NCI-H345 treated with DMSO at 0.1 percent for 48 hours (cell line): ENCODE data around the gene GLRX5.
"Not testable (repeated sequence)": the region's sequence is repeated elsewhere in the genome, so short reads cannot be mapped to it uniquely, and the experiment has no call there.

Experiments used
- DNase-seq: peaks from one replicate; lab custom pipeline; 2025; ENCODE audit not compliant: unreplicated experiment; lab: John Stamatoyannopoulos, UW

Gene GLRX5

GRCh38 chr14:95549656-95550585 lies 15.1 kb downstream of the GLRX5 start:
- DNase-seq, result no peak

- no peak for DNase-seq
These were observed 16.6 kb downstream of the GLRX5 start for GRCh38 chr14:95551435-95551834.

- DNase-seq, result no peak
These were observed 18.3 kb downstream of the GLRX5 start for GRCh38 chr14:95553141-95553540.

- DNase-seq, result no peak
These were observed 20.2 kb downstream of the GLRX5 start for GRCh38 chr14:95555053-95555452.

DNA sequence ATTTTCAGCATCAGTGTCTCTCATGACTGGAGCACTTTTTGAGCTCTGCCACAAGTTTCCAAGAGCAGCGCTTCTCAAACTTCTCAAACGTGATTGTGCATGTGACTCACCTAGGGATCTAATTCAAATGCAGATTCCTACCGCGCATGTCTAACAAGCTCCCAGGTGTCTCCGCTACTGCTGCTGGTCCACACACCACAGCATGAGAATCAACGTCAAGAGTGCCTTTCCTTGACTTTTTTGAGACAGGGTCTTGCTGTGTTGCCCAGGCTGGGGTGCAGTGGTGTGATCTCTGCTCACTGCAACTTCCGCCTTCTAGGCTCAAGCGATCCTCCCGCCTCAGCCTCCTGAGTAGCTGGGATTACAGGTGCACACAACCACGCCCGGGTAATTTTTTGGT lies 22.4 kb downstream of the GLRX5 start:
- no peak for DNase-seq

DNA sequence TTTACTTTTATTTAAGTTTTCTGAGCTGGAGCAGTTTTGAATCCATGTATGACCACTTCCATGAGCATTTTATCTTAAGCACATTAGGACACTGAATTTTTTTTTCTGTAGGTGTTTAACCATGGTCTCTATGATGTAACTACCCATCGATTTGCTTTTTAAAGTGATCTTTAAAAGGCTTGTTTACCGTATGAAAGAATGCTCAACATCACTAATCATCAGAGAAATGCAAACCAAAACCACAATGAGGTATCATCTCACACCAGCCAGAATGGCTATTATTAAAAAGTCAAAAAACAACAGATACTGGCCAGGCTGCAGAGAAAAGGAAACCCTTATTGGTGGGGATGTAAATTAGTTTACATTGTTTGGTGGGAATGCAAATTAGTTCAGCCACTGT lies 23.0 kb downstream of the GLRX5 start:
- DNase-seq, result no peak

- no peak for DNase-seq
These were observed 24.4 kb downstream of the GLRX5 start for GRCh38 chr14:95559203-95559602.

- DNase-seq, result peak; percentile 88
These were observed 26.2 kb downstream of the GLRX5 start for GRCh38 chr14:95561001-95561412.

- DNase-seq, result no peak
These were observed 28.2 kb downstream of the GLRX5 start for GRCh38 chr14:95562892-95563685.

DNA sequence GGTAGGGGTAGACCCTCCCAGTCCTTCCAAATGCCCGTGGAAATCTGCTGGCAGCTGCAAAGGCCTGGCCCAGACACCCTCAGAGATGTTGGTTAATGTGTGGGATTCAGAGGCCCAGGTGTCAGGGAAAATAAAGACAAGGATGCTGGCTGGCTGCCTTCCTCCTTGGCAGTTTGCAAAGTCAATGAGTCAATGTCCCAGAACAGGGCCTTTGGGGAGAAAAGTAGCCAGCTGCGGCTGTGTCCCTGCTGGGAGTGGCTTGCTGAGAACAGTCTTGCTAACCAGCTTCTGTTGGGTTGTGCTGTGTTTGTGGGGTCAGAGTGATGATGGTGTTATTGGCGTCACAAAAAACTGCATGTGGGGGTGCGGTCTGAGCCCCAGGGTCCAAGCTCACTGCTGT lies 29.2 kb downstream of the GLRX5 start:
- no peak for DNase-seq

DNA sequence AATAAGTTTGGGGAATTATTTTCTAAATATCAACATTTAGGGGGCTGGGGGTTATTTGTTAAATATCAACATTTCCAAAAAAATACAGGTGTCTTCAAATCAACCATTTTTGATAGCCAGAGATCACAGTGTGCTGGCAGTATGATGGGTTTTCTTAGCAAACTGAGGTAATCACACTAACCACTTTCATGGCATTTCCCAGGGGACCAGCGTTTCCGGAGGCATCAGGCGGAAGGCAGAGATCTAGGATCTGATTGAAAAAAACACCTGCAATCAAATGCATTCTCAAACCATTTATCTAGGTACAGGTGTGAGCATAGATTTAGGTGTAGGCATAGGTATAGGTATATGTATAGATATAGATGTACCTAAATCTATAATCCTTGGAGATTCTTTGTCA lies 34.6 kb downstream of the GLRX5 start:
- DNase-seq, result no peak

GRCh38 chr14:95573313-95573712 lies 38.5 kb downstream of the GLRX5 start:
- DNase-seq, result no peak

- no peak for DNase-seq
These were observed 41.1 kb downstream of the GLRX5 start for GRCh38 chr14:95575840-95576473.

GRCh38 chr14:95577067-95577800 lies 42.4 kb downstream of the GLRX5 start:
- no peak for DNase-seq

- no peak for DNase-seq
These were observed 43.0 kb downstream of the GLRX5 start for GRCh38 chr14:95577870-95578269.

DNA sequence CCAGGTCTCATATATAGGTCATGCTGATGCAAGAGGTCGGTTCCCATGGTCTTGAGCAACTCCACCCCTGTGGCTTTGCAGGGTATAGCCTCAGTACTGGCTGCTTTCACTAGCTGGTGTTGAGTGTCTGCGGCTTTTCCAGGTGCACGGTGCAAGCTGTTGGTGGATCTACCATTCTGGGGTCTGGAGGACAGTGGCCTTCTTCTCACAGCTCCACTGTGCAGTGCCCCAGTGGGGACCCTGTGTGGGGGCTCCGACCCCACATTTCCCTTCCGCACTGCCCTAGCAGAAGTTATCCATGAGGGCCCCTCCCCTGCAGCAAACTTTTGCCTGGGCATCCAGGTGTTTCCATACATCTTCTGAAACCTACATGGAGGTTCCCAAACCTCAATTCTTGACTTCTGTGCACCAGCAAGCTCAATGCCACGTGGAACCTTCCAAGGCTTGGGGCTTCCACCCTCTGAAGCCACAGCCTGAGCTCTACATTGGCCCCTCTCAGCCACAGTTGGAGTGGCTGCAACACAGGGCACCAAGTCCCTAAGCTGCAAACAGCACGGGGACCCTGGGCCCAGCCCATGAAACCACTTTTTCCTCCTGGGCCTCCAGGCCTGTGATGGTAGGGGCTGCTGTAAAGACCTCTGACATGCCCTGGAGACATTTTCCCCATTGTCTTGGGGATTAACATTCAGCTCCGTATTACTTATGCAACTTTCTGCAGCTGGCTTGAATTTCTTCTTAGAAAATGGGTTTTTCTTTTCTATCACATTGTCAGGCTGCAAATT lies 49.2 kb downstream of the GLRX5 start:
- not testable (repeated sequence) for DNase-seq

DNA sequence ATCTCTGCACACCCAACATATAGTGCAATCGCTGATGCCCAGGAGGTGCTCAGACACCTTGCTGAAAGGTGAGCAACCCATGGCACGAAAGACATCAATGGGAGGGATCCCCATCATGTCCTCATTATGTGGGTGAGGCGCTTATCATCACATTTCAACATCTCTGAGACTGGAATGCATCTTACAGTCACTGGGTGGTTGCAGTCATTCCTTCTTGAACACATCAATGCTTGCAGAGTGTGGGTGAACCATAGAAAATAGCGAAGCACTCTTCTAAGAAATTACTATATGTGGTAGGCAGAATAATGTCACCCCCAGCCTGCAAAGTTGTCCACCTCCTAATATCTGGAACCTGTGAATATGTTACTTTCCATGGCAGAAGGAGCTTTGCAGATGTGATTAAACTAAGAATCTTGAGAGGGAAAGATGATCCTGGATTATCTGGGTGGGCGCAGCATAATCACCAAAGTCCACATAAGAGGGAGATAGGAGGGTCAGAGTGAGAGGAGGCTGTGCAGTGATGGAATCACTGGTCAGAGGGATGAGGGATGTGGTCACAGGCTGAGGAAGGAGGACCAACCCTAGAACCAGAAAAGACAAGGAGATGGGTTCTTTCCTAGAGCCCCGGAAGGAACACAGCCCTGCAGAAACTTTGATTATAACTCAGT lies 51.2 kb downstream of the GLRX5 start:
- DNase-seq, result no peak

GRCh38 chr14:95591182-95591581 lies 56.3 kb downstream of the GLRX5 start:
- not testable (repeated sequence) for DNase-seq
